ENCODE results near the gene PFKFB1.

GRCh38 chrX:54994099-54994498 lies at the start of gene PFKFB1:
- TF ChIP-seq CTCF (IDR thresholded peaks at IDR 0.05; ENCODE audit: poor library complexity) (no peak), EZH2phosphoT487 (IDR thresholded peaks at IDR 0.05; ENCODE audit: low read depth, severe bottlenecking, unreplicated experiment) (no peak)

Measured in hepatocyte (in vitro differentiated cells).